ENCODE results near the gene PGM5.
"Not testable (repeated sequence)": the region's sequence is repeated elsewhere in the genome, so short reads cannot be mapped to it uniquely, and the experiment has no call there.

DNA sequence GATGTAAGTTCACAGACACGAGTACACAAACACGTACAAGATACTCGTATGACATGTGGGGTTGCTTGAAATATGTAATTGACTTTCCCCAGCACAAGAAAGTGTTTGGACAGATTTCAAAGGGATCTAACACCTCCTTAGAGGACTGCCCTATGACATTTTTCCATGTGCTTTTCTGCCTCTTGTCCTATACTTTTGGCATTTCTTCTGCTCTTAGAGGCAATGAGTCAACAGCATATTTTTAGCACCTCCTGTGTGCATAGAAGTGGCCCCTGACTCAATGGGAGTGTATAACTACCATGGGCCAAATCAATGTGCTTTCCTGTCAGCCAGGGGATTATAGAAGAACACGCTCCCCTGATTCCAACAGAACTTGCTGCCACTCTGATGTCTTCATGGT is 4.7 kb upstream of the PGM5 start:
- TF ChIP-seq, protein P1, sequence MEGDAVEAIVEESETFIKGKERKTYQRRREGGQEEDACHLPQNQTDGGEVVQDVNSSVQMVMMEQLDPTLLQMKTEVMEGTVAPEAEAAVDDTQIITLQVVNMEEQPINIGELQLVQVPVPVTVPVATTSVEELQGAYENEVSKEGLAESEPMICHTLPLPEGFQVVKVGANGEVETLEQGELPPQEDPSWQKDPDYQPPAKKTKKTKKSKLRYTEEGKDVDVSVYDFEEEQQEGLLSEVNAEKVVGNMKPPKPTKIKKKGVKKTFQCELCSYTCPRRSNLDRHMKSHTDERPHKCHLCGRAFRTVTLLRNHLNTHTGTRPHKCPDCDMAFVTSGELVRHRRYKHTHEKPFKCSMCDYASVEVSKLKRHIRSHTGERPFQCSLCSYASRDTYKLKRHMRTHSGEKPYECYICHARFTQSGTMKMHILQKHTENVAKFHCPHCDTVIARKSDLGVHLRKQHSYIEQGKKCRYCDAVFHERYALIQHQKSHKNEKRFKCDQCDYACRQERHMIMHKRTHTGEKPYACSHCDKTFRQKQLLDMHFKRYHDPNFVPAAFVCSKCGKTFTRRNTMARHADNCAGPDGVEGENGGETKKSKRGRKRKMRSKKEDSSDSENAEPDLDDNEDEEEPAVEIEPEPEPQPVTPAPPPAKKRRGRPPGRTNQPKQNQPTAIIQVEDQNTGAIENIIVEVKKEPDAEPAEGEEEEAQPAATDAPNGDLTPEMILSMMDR (IDR thresholded peaks at IDR 0.05 in 4 of 5, conservative IDR thresholded peaks at IDR 0.05 in 1 of 5), result not testable (repeated sequence)
- TF ChIP-seq POLR2A (IDR thresholded peaks at IDR 0.05), result not testable (repeated sequence)

All from gastrocnemius medialis (tissue), 4 donors.